ENCODE results near the gene ZDHHC9. TPM values are rescaled to one million over a fixed set of nuclear protein-coding genes. Genes with fewer than 3 reads are reported as not detected.
A peak's percentile ranks its signal among the peaks of the same experiment; 100 is the strongest.

ZDHHC9 gene
- total and polyA plus RNA-seq, 2 donors (not counting 1 experiment from before 2014, with no cell fraction given), result 1.3 to 6.1 TPM

DNA sequence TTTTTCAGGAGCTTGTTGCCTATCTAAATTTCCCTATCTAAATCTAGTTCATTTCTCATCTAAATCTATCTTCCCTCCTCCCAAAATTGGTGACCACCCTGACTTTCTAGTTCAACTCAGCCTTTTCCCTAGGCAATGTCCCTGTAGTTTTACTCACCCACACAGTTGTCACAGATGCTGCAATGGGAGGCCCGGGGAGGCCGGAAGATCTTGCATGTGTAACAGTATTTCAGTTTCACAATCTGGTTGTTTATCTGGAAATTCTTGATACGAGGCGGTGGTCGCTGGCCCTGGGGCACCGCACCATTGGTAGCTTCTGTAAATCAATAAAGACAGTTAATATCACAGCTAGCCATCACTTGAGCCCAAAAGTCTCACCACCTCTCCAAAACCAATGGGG lies 20.2 kb downstream of the ZDHHC9 start:
- ATAC-seq (ENCODE audit: low read depth), result no peak
- POLR2A ChIA-PET, result no interaction called here
- no peak overlapping the region for H3K4me2 ChIP-seq (replicated peaks; ENCODE audit: low read depth, low read length, poor library complexity, severe bottlenecking)
- CTCF ChIA-PET, result interaction anchor here (0.8 to 6.2 kb wide), 25 partner anchors 9 to 220 kb away, joined by 3 to 73 read pairs (median 5); partner anchors contain the start of genes APLN and SASH3
- no CpG with 5 or more reads among the region's 6 CpGs for WGBS (ENCODE audit: insufficient coverage)
- intact Hi-C loops (cut with micrococcal nuclease), result loop anchor here (1.0 to 5.0 kb wide), 4 partner anchors 46 to 167 kb away; partner anchors contain the start of gene SASH3
- H3K27ac ChIP-seq (ENCODE audit: low read length in 2 of 2), result no peak overlapping the region
- TF ChIP-seq, protein P1, sequence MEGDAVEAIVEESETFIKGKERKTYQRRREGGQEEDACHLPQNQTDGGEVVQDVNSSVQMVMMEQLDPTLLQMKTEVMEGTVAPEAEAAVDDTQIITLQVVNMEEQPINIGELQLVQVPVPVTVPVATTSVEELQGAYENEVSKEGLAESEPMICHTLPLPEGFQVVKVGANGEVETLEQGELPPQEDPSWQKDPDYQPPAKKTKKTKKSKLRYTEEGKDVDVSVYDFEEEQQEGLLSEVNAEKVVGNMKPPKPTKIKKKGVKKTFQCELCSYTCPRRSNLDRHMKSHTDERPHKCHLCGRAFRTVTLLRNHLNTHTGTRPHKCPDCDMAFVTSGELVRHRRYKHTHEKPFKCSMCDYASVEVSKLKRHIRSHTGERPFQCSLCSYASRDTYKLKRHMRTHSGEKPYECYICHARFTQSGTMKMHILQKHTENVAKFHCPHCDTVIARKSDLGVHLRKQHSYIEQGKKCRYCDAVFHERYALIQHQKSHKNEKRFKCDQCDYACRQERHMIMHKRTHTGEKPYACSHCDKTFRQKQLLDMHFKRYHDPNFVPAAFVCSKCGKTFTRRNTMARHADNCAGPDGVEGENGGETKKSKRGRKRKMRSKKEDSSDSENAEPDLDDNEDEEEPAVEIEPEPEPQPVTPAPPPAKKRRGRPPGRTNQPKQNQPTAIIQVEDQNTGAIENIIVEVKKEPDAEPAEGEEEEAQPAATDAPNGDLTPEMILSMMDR (IDR thresholded peaks at IDR 0.05), result peak; percentile 9
- TF ChIP-seq EZH2 (IDR thresholded peaks at IDR 0.05; ENCODE audit: borderline replicate concordance, insufficient read depth, low read depth, low read length, poor library complexity, severe bottlenecking), result no peak
- peaks cover 4 to 8% of the 10 kb centered on the region in 2 donors for H3K4me1 ChIP-seq (ENCODE audit: control insufficient read depth in 2 of 2, insufficient read depth in 2 of 2, low read length in 2 of 2)
- H3K9me3 ChIP-seq (ENCODE audit: control extremely low read depth in 1 of 3, control insufficient read depth in 2 of 3, insufficient read depth in 1 of 3, low read length in 2 of 3), result no peaks in the 10 kb centered on the region
- H3K4me1 Mint-ChIP-seq, result peaks cover 13% of the 10 kb centered on the region
- no peaks in the 10 kb centered on the region for H3K36me3 ChIP-seq (replicated peaks in 1 of 2; ENCODE audit: control extremely low read depth in 1 of 2, control insufficient read depth in 1 of 2, extremely low read depth in 1 of 2, insufficient read depth in 2 of 2, low read length in 1 of 2)
- no peak overlapping the region for H3K4me3 ChIP-seq (ENCODE audit: control extremely low read depth in 1 of 5, extremely low read depth in 1 of 5, insufficient read depth in 1 of 5, low read depth in 2 of 5, low read length in 4 of 5)
- no peaks in the 10 kb centered on the region for H3K27me3 ChIP-seq (replicated peaks in 1 of 4; ENCODE audit: control extremely low read depth in 1 of 4, control insufficient read depth in 3 of 4, insufficient read depth in 4 of 4, low read length in 3 of 4)
- DNase-seq, result no peak
- no peak overlapping the region for H3K9ac ChIP-seq (ENCODE audit: low read length)
- no peak overlapping the region for H3K4me3 Mint-ChIP-seq
- no peaks in the 10 kb centered on the region for H4K20me1 ChIP-seq (ENCODE audit: control insufficient read depth, insufficient read depth, low read length, poor library complexity, severe bottlenecking)
- H3K9me3 Mint-ChIP-seq (ENCODE audit: insufficient read depth), result no peaks in the 10 kb centered on the region
- no peaks in the 10 kb centered on the region for H3K79me2 ChIP-seq (ENCODE audit: control insufficient read depth, insufficient read depth, low read length)
- no peak overlapping the region for H2AFZ ChIP-seq (ENCODE audit: insufficient read depth, low read depth, low read length, poor library complexity, severe bottlenecking)
- peak overlapping the region; percentile 56 for H3K27ac Mint-ChIP-seq
- H3K27me3 Mint-ChIP-seq, result no peaks in the 10 kb centered on the region

DNA sequence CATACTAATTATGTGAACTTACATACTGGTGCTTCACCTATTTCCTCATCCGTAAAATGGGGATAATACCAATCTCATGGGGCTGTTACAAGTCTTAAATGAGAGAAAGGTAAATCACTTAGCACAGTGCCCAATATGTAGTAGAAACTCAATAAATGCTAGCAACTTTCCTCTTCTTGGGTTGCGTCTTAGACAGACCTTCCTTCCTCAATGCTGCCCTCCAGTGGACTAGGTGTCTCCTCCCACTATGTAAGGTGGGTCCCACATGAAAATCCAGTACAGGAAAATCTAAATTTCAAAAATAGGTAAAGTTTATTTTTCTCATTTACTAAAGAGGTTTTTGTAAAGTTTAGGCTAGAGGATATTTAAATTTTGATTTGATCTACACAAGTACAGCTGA lies 20.6 kb downstream of the ZDHHC9 start:
- ATAC-seq (ENCODE audit: low read depth) (peak; percentile 69), DNase-seq (peak; percentile 72)
- ChIA-PET POLR2A (no interaction called here), CTCF (interaction anchor here (0.7 to 6.2 kb wide), 30 partner anchors 9 to 219 kb away, joined by 3 to 73 read pairs (median 4); partner anchors contain the start of genes APLN, SASH3 and ZDHHC9)
- Histone ChIP-seq H3K79me2 (ENCODE audit: control insufficient read depth, insufficient read depth, low read length) (no peaks in the 10 kb centered on the region), H3K4me1 (ENCODE audit: control insufficient read depth in 2 of 2, insufficient read depth in 2 of 2, low read length in 2 of 2) (peaks cover 4 to 8% of the 10 kb centered on the region in 2 donors), H3K27me3 (replicated peaks in 1 of 4; ENCODE audit: control extremely low read depth in 1 of 4, control insufficient read depth in 3 of 4, insufficient read depth in 4 of 4, low read length in 3 of 4) (no peaks in the 10 kb centered on the region), H3K36me3 (replicated peaks in 1 of 2; ENCODE audit: control extremely low read depth in 1 of 2, control insufficient read depth in 1 of 2, extremely low read depth in 1 of 2, insufficient read depth in 2 of 2, low read length in 1 of 2) (no peaks in the 10 kb centered on the region), H3K9me3 (ENCODE audit: control extremely low read depth in 1 of 3, control insufficient read depth in 2 of 3, insufficient read depth in 1 of 3, low read length in 2 of 3) (no peaks in the 10 kb centered on the region), H3K27ac (ENCODE audit: low read length in 2 of 2) (no peak overlapping the region), H2AFZ (ENCODE audit: insufficient read depth, low read depth, low read length, poor library complexity, severe bottlenecking) (no peak overlapping the region), H3K9ac (ENCODE audit: low read length) (no peak overlapping the region), H3K4me2 (replicated peaks; ENCODE audit: low read depth, low read length, poor library complexity, severe bottlenecking) (no peak overlapping the region), H3K4me3 (ENCODE audit: control extremely low read depth in 1 of 5, extremely low read depth in 1 of 5, insufficient read depth in 1 of 5, low read depth in 2 of 5, low read length in 4 of 5) (no peak overlapping the region), H4K20me1 (ENCODE audit: control insufficient read depth, insufficient read depth, low read length, poor library complexity, severe bottlenecking) (no peaks in the 10 kb centered on the region)
- Mint-ChIP-seq H3K9me3 (ENCODE audit: insufficient read depth) (no peaks in the 10 kb centered on the region), H3K4me1 (peaks cover 13% of the 10 kb centered on the region), H3K27me3 (no peaks in the 10 kb centered on the region), H3K4me3 (no peak overlapping the region), H3K27ac (no peak overlapping the region)
- intact Hi-C loops (cut with micrococcal nuclease), result loop anchor here (1.0 to 5.0 kb wide), 4 partner anchors 46 to 167 kb away; partner anchors contain the start of gene SASH3
- TF ChIP-seq, protein P1 (IDR thresholded peaks at IDR 0.05), result peak; percentile 68
- TF ChIP-seq EZH2 (IDR thresholded peaks at IDR 0.05; ENCODE audit: borderline replicate concordance, insufficient read depth, low read depth, low read length, poor library complexity, severe bottlenecking), result no peak
- WGBS (ENCODE audit: insufficient coverage), result no CpG with 5 or more reads among the region's 2 CpGs
